GM21360 (cell line): Measurements from ENCODE around the gene HOXB8.

ENCODE experiments used
- ATAC-seq: cut with Tn5 transposase; IDR thresholded peaks from one replicate; pipeline ENCODE4 v1.9.1; 2021; ENCODE audit warnings: mild to moderate bottlenecking, moderate library complexity; ENCODE audit not compliant: unreplicated experiment

HOXB8 gene

GRCh38 chr17:48569674-48570324 is 45.3 kb downstream of the HOXB8 start:
- no peak for ATAC-seq

- no peak for ATAC-seq
These were observed 45.9 kb downstream of the HOXB8 start for GRCh38 chr17:48569240-48569582.

DNA sequence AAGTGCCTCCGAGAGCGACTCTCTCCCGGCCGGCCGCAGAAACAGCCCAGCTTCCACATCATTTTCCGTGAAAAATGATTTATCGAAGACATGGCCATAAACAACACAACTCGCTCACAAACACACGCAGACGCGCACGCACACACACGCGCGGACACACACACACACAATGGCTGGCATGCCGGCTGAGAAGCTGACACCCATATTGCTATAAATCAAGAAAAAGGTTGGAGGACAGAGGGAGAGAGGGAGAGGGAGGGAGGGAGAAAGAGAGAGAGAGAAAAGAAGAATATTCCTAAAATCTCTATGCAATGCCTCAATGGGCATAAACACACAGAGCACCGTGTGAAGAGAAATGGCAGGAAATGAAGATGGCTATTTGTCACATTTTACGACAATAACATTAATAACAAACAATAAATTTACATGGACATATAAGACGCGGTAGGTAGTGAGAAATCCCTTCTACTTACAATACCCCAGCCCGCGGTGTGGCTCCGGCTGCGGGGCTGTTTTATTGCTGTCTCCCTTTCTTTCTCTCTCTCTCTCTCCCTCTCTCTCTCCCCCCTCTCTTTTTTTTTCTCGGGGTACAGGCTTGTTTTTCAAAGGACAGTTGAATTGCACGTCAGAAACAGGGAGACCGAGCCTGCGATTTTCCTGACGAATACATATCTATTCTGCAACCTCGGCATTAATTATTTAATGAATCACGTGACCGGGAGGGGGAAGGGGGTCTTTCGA is 46.4 kb downstream of the HOXB8 start:
- no peak for ATAC-seq

GRCh38 chr17:48567646-48568354 is 47.3 kb downstream of the HOXB8 start:
- no peak for ATAC-seq

DNA sequence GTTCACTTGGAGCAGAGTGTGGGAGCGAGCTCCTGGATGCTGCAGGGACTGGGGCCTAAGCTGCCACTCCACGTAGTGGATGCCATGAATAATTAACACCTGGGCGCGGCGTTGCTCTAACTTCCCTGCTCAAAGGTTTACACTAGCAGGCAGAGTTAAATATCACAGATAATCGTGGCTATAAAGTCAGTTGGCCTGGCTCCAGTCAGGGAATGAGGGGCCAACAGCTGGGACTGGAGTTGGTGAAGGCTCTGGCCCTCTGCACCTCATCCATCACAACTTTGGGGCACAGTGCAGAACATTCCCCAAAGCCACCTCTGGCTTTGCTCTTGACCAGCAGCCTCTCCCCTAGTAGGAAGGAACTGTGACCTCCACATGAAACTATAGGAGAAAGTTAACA is 47.9 kb downstream of the HOXB8 start:
- no peak for ATAC-seq

- no peak for ATAC-seq
These were observed 48.4 kb downstream of the HOXB8 start for GRCh38 chr17:48566717-48567116.

GRCh38 chr17:48565925-48566710 is 49.0 kb downstream of the HOXB8 start:
- no peak for ATAC-seq

DNA sequence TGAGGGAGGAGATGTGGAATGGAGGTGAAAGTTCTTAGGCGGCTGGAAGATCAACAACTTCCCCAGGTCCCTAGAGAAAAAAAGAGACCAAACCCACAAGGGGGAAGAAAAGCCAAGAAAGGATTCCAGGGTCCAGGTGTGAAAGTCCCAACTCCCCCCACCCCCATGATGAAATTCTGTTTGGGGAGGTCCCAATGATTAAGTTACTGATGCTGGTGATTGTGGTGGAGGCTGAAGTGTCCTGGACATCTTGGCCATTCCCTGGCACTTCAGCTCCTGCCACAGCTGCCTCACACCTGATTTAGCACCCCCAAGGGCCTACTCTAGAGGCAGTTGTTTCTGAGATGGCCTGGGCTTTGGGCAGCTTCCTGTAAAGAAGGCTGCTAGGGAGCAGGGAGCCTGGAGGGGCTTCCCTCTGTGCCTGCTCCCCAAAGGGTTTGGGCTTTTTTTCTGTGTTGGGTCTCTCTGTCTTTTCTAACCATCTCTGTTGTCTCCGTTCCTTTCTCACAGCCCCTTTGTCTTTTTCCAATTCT is 50.0 kb downstream of the HOXB8 start:
- no peak for ATAC-seq

DNA sequence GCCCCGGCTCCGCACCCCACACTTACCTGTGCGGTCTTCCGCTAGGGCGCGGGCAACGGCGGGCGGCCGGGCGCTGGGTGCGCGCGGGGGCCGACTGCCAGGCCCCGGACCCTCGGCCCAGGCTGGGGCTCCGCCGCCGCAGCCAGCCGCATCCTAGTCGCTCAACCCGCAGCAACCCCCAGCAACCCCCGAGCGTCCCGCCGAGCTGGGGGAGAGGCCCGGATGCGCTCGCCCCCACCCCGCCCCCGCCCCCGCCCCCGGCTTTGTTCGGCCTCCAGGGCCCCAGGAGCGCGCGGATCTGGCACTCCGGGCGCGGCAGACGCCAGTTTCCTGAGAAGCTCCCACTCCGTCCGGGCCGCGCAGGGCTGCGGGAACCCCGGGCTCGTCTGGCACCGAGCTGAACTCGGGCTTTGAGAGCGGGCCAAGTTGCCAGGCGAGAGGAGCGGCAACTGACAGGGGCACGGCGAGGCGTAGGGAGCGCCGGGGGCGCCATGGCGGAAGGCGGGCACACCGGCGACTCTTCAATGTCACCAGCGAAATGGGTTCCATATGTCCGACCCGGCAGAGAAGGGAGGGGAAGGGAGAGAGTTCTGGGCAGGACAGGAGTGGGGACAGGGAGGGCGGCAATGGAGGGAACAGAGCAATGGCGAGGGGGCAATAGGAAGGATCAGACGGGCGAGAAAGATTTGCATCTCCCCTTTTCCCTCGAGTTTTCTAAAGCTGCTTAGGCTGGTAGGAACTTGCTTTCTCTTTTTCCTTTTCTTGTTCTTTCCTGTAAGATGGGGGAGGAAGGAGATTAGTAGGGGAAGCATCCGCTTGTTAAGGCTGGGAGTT is 50.7 kb downstream of the HOXB8 start:
- no peak for ATAC-seq

- no peak for ATAC-seq
These were observed 51.3 kb downstream of the HOXB8 start for GRCh38 chr17:48563867-48564187.

DNA sequence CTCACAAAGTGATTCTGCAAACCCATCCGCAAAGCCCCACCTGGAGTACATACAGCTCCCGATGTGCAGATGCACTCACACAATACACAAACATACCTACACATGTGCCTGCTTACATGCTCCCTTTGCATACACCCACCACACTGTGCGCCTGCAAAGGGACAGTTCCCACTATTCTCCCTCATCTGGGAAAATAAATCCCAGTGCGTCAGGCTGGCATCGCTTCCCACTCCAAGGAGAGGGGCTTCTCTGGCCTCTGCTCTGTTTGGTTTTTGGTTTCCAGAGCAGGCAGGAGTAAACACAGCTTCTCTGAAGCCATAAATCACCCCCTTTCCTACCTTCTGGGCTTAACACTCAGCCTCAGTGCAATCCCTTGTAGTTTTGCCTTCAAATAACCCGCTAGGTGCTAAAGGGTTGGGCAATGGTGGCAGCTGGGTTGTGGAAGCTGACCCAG is 51.7 kb downstream of the HOXB8 start:
- no peak for ATAC-seq

- no peak for ATAC-seq
These were observed 52.2 kb downstream of the HOXB8 start for GRCh38 chr17:48562934-48563333.
